GM19035 (cell line): ENCODE measurements around the gene SLCO4A1.

Experiments
- ATAC-seq: cut with Tn5 transposase; IDR thresholded peaks from one replicate; pipeline ENCODE4 v1.9.1; 2021; ENCODE audit not compliant: unreplicated experiment

The SLCO4A1 gene

DNA sequence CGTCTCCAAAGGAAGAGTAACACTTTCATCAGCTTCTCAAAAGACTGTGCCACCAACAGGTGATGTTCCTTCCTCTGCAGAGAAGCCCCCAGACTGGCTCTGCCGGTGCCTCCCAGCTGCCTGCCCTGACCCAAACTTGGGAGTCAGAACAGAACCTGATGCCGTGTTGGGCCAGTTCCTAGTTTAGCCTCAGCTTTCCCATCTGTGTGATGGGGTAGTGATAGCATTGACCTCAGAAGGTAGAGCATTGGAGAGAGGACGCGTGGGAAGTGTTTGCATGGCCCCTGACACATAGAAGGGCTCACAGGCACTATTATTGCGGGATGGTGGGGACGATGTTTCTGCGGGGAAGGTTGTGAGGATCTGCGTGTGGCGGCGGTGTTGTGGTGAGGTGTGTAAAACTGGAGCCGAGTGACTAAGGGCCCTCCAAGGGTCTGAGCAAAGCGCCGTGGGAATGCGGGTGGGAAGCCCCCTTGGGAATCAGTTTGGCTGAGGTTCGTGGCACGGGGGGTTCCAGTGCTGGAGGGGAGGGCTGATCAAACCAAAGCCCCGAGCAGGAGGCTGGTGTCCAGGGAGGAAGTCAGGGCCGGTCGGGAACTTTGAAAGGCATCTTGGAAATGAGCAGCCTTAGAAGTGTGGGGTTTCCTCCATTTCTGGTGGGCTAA, 68.0 kb downstream of the SLCO4A1 start:
- no peak for ATAC-seq

DNA sequence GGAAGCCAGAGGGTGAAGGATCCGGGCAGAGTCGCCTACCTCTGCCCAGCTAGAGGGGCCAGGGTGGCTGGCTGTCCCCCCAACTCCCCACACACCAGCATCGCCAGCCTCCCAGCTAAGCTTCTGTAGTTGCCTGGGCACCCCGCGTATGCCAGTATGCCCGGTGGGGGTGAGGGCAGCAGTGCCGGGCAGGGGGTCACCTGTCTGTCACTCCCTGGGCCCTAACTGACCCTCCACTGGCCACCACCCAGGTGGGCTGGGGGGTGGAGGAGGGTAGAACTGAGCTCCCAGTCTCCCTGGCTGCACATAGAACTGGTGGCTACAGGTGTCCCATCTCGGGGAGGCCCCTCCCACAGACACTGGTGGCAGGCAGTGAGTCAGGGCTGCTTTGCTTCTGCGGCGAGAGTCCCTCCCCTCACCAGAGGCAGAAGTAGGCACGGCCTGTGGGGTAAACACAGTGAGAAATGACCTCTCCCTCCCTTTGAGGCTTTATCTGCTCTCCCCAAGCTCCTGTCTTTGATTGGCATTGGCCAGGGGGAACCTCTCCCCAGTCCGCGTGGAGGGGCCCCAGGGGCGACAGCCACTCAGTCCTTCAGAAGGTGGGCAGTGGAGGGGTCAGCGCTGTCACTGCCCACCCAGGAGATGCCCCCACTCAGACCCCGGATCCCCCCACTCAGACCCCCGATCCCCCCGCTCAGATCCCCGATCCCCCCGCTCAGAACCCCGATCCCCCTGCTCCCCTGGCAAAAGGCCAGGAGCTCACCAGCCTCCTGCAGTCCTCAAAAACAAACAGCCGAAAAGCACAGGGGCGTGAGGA, 68.8 kb downstream of the SLCO4A1 start:
- no peak for ATAC-seq

DNA sequence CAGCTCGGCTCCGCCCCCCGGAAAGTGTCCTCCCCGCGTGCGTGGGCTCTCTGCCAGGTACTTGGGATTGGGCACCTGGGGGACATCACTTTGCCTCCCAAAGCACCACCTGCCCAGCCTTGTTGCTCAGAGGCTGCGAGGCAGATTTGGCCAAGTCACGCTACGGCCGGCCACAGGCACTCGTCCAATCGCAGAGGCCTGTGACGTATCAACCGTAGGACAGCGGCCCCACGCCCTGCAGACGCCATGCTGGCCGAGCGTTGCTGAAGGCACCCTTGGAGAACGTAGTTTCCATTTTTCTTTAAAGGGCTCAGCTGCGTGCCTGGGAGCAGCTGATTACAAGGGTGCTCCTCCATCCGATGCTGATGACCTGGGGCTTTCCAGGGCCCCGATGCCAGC, 69.4 kb downstream of the SLCO4A1 start:
- ATAC-seq, result no peak

- ATAC-seq, result no peak
Measured at GRCh38 chr20:62712606-62713005, 70.3 kb downstream of the SLCO4A1 start.

GRCh38 chr20:62714006-62714405, 71.7 kb downstream of the SLCO4A1 start:
- no peak for ATAC-seq

- no peak for ATAC-seq
Measured at GRCh38 chr20:62714799-62715198, 72.5 kb downstream of the SLCO4A1 start.

DNA sequence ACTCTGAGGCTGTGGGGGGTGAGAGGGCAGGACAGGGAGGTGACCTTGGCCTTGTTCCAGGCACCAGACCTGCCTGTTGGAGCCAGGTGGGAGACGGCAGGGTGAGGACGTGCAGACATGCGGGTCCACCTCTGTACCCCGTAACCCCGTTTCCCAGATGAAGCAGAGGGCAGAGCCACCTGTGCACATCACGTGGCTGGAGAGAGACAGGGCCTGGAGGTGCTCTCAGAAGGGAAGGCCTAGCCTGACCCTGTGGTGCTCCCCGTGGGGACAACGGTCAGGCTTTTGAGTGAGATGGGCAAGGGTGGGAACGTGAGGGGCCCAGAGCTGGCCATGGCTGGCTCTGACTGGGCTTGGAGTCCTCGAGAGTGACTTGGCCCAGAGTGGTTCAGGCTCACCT, 72.9 kb downstream of the SLCO4A1 start:
- no peak for ATAC-seq

DNA sequence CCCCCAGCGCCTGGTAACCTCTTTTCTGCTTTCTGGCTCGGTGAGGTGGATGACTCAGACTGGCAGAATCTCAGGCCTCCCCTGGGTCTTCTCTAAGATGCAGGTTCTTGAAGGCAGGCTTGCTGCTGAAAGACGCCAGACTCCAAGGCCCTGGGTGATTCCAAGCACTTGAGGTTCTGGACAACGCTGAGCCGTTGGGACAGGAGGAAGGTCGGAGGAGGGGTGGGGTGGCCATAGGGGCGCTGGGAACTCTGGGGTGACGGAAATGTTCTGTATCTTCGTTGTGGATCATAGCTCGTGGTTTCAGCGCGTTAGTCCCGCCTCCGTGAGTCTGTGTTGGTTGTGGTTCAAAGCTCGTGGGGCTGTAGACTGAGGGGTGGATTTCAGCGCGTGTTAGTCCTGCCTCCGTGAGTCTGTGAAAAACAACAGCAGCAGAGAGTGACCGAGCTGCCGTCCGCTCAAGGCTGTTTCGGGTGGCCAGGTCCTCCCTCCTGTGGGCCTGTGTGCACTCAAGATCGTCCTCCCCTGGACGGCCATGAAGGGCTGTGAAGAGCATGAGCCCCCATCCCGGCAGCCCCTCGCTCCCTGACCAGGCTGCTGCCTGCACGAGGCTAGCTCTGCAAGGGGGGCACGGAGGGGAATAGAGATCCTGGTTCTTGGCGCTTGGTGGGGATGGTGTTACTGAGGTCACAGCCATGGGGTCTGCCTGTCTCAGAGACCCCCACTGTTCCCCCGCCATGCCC, 74.1 kb downstream of the SLCO4A1 start:
- no peak for ATAC-seq

- ATAC-seq, result no peak
Measured at GRCh38 chr20:62716941-62717310, 74.6 kb downstream of the SLCO4A1 start.

- ATAC-seq, result no peak
Measured at GRCh38 chr20:62717933-62718332, 75.6 kb downstream of the SLCO4A1 start.

DNA sequence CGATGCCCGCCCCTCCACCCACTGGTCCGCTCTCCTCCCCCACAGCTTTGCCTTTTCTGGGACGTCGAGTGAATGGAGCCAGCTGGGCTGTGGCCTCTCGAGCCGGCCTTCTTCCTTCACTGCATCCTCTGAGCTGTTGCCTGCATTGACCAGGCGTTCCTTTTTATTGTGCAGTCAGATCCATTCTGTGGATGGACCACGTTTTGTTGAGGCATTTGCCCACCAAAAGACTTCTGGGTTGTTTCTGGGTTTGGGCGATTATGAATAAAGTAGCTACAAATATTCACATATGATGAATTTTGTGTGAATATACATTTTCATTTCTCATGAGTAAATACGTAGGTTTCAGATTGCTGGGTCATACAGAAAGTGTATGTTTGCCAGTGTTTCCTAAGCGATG, 76.2 kb downstream of the SLCO4A1 start:
- ATAC-seq, result no peak

DNA sequence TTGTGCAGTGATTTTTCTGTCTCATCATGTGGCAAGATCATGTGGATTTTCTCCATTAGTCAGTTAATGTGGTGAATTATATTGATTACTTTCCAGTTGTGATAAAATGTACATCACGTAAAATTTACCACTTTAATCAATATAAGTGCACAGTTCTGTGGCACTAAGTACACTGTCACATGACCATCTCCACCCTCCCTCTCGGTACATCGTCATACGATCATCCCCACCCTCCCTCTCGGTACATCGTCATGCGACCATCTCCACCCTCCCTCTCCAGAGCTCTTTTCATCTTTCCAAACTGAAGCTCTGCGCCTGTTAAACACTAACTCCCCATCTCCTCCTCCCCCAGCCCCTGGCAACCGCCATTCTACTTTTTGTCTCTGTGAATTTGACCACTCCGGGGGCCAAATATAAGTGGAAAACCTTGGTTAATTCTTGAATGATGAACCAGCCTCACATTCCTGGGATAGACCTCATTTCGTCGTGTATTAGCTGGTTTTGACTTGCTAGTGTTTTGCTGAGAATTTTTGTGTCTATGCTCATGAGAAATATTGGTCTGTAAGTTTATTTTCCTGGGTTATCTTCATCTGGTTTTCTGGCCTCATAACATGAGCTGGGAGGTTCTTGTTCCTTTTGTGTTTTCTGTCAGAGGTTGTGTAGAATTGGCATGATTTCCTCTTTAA, 77.1 kb downstream of the SLCO4A1 start:
- ATAC-seq, result no peak
